ENCODE measurements around the gene PODXL. TPM values are rescaled to one million over a fixed set of nuclear protein-coding genes. Genes with fewer than 3 reads are reported as not detected.

PODXL gene
- total RNA-seq, 4 donors from 2014 or later, result 4.3 to 20.2 (median 13.8) TPM

GRCh38 chr7:131553931-131554330 is 2.5 kb downstream of the PODXL start:
- intact Hi-C loops (cut with DNase I; ENCODE audit: low total_unique reads), result no loop called here
- H3K4me3 ChIP-seq (ENCODE audit: low read depth, poor library complexity, severe bottlenecking), result no peak overlapping the region
- TF ChIP-seq POLR2A (IDR thresholded peaks at IDR 0.05), result no peak
- TF ChIP-seq CTCF (IDR thresholded peaks at IDR 0.05), result no peak
- 53 to 61% methylated on average over 4 of the region's 4 CpGs for WGBS, 2 donors
- DNase-seq (ENCODE audit: low spot score in 2 of 2), result no peak

- H3K4me3 ChIP-seq (ENCODE audit: low read depth, poor library complexity, severe bottlenecking), result no peak overlapping the region
- TF ChIP-seq POLR2A (IDR thresholded peaks at IDR 0.05) (no peak), CTCF (IDR thresholded peaks at IDR 0.05) (no peak)
- intact Hi-C loops (cut with DNase I; ENCODE audit: low total_unique reads), result no loop called here
- no peak for DNase-seq (ENCODE audit: low spot score in 2 of 2)
- 89 to 90% methylated on average over 6 of the region's 6 CpGs for WGBS, 2 donors
These were observed 4.4 kb downstream of the PODXL start for GRCh38 chr7:131552053-131552452.

GRCh38 chr7:131550846-131551245 is 5.6 kb downstream of the PODXL start:
- TF ChIP-seq POLR2A (IDR thresholded peaks at IDR 0.05) (no peak), CTCF (IDR thresholded peaks at IDR 0.05) (no peak)
- WGBS, 2 donors, result 39 to 48% methylated on average over 5 of the region's 5 CpGs
- intact Hi-C loops (cut with DNase I; ENCODE audit: low total_unique reads), result no loop called here
- no peak for DNase-seq (ENCODE audit: low spot score in 2 of 2)
- no peak overlapping the region for H3K4me3 ChIP-seq (ENCODE audit: low read depth, poor library complexity, severe bottlenecking)

GRCh38 chr7:131548371-131548770 is 8.1 kb downstream of the PODXL start:
- intact Hi-C loops (cut with DNase I; ENCODE audit: low total_unique reads), result no loop called here
- no peak for DNase-seq (ENCODE audit: low spot score in 2 of 2)
- TF ChIP-seq POLR2A (IDR thresholded peaks at IDR 0.05), result no peak
- TF ChIP-seq CTCF (IDR thresholded peaks at IDR 0.05), result no peak
- H3K4me3 ChIP-seq (ENCODE audit: low read depth, poor library complexity, severe bottlenecking), result no peak overlapping the region
- WGBS, 2 donors, result 89% methylated on average over 2 of the region's 2 CpGs

- intact Hi-C loops (cut with DNase I; ENCODE audit: low total_unique reads), result no loop called here
- DNase-seq (ENCODE audit: low spot score in 2 of 2), result no peak
- TF ChIP-seq CTCF (IDR thresholded peaks at IDR 0.05) (no peak), POLR2A (IDR thresholded peaks at IDR 0.05) (no peak)
- WGBS, 2 donors, result 90% methylated on average over 8 of the region's 8 CpGs
- no peak overlapping the region for H3K4me3 ChIP-seq (ENCODE audit: low read depth, poor library complexity, severe bottlenecking)
These were observed 8.8 kb downstream of the PODXL start for GRCh38 chr7:131547589-131547988.

- no peak overlapping the region for H3K4me3 ChIP-seq (ENCODE audit: low read depth, poor library complexity, severe bottlenecking)
- 86 to 90% methylated on average over 12 of the region's 12 CpGs for WGBS, 2 donors
- intact Hi-C loops (cut with DNase I; ENCODE audit: low total_unique reads), result no loop called here
- TF ChIP-seq POLR2A (IDR thresholded peaks at IDR 0.05) (no peak), CTCF (IDR thresholded peaks at IDR 0.05) (no peak)
- no peak for DNase-seq (ENCODE audit: low spot score in 2 of 2)
These were observed 9.8 kb downstream of the PODXL start for GRCh38 chr7:131546583-131547141.
